Amygdala (tissue), 56 donors: ENCODE results near the gene TTC28.

Experiments used
- DNase-seq, 56 donors: peaks; one replicate each; lab custom pipeline; 2025; lab: John Stamatoyannopoulos, UW

Gene TTC28

DNA sequence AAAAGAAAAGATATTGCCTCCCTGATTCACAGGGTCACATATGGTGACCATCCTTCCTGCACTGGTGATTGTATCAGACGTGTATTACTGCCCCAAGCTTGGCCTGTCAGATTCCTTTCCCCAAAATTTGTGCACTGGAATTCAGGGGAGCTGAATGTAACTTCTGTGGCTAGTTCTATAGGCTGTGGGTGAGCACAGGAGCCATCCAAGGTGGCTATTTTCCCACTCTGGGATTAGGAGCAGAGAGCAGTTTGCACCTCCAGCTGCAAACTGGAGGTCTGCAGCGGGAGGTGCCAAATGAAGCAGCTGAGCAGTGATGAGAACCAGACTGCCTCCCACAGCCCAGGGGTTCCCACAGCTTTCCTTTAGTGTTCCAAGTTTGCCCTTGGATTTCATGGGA, 636.4 kb downstream of the TTC28 start:
- no peak for DNase-seq

DNA sequence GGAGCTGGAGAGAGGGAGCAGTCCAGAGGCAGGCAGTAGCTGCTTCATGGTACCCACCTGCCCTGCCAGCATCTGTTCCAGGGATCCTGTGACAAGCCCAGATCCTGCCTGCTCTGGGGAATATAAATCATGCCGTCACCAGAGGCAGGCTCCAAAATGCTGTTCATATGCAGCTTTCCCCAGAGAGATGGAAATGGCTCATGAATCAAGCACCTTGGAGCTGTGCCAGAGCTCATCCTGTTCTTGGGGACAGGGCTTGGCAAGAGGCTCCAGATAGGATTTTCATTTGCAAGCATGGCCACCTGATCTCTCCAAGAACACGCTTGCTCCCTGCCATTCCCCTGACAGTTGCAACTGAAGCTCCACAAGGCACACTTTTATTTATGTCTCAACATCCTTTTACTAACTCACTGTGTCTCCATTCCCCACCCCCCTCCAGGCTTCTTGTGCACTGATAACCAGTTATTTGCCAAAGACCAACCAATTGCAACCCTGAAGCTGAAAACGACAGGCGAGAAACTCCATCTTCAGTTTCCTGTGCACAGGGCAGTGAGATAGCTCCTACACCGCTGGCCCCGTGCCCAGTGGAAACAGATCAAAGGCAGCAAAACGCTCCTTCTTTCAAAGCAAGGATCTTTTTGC, 644.8 kb downstream of the TTC28 start:
- peak in 34 of 56 donors; percentile 13 to 81 (median 42) for DNase-seq

DNA sequence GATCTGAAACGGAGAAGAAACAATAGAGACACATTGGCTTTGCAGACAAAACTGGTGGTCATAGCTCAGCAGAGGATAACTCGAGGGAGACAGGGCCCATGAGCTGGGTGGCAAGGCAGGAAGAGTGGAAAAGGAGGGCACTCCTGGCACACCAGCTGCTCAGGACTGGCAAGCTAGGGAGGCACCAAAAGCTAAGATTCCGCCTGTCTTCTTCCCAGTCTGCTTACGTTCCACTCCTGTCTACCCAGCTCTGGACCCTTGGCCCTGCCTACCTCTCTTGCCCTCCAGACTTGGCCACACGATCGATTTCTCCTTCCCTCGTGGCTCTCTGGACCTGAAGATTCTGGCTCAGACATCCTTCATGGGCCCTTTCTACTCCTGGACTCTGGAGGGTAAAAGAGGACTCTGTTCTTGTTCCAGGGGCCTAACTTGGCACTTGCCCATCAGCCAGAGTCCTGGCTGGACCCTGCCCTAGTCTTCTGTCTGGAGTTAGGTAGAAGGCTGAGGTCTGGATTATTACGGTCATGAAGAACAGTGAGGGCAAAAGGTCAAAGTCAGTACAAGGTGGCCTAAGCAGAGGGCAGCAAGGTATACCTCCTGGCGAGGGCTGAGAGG, 645.4 kb downstream of the TTC28 start:
- DNase-seq: no peak

DNA sequence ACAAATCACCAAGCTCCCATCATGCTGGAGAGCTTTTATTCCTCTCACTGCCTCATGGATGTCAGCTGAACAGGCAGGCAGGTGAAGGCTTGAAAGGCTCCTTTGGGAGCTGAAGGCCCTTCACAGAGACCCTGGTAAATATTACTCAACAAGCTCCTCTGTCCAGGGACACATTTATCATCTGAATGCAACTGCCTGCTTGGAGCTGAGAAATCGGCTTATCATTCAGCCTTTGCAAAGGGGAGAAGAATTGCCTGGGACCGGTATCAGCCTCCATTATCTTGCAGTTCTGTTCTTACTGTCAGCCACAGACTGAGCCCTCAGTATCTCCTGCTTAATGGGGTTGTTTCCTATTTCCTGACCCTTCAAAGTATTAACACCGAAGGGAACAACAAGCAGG, 646.8 kb downstream of the TTC28 start:
- no peak for DNase-seq

DNA sequence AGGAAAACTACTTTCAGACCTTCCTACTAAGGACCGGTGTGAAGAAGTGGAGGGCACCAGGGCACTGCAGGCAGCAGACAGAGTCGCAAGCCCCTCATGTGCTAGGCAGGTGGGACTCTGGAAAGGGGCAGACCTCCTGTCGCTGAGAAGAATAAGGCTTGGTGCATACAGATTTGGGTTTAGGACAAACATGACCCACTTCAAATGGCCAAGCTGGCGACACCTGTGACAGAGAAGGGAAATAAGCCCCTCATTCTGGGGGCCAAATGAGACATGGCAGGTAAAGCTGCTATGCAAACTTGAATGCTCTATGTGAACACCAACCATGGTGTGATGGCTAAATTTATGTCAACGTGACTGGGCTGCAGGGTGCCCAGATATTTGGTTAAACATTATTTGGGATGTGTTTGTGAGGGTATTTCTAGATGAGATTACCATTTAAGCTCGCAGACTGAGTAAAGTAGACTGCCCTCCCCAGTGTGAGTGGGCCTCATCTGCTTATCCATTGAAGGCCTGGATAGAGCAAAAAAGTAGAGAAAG, 648.2 kb downstream of the TTC28 start:
- no peak for DNase-seq

DNA sequence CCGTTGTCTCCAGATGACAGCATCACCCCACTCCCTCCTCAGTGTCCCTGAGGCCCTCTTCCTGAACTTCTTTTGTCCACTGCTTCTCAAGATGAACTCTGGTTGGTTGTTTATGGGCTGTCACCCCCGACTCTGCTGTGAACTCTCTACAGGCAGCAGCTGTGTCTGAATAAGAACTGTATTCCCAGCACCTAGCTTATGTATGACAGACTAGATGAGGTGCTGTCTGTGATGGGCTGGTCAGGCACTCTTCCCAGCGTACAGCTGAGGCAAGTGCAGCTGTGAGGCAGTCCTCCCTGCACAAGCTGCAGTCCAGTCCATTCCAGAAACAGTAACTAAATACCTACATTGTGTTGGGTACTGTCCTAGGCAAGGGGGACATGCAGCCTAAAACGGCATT, 649.2 kb downstream of the TTC28 start:
- DNase-seq: no peak

DNA sequence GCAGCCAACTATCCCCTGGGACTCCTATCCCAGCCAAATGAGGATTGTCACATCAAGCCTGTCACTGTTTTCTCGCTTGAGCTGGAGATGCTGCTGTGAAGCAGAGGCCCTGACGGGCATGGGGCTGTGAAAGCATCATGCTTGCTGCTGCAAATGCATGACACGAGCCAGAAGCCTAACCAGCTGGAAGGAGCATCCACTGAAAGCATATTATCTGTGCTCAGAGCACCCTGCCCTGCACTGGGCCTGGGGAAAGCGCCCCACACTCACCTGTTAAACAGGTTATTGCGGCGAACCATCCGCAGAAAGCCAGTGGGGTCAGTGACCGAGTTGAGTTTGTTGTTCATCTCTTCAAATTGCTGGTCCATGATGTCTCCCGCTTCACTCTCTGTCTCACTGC, 649.7 kb downstream of the TTC28 start:
- no peak for DNase-seq

DNA sequence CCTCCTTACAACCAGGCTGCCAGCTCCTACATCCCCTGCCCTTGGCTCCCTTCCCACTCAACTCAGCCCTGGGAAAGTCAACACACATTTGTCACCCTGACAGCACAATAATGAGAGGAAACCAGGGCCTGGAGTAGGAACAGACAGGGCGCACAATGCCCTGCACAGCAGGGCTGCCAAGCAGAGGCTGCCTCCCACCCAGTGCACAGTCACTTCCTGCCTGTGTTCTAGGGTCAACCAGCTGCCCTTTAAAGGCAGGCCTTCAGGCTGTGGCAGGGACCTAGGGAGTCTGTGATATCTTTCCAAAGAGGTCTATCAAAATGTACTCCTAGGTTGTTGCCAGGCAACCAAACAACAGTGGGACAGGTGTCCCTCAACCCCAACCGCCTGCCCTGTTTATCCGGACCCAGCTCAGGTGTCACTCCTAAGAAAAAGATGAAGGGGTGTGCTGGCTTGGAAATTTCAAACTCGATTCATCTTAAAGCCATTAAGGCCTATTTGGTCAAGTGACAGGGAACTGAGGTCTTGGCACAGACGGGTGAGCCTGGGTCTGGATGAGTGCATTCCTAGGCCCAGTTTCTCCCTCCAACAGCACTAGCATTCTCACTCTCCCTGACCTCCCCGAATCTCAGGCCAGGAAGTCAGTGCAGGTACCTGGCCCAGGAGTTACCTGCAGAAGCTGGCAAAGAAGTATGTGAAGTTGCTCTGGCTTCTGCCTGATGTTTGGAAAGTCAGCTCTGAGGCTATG, 650.3 kb downstream of the TTC28 start:
- DNase-seq: peak in 1 of 56 donors; percentile 21

DNA sequence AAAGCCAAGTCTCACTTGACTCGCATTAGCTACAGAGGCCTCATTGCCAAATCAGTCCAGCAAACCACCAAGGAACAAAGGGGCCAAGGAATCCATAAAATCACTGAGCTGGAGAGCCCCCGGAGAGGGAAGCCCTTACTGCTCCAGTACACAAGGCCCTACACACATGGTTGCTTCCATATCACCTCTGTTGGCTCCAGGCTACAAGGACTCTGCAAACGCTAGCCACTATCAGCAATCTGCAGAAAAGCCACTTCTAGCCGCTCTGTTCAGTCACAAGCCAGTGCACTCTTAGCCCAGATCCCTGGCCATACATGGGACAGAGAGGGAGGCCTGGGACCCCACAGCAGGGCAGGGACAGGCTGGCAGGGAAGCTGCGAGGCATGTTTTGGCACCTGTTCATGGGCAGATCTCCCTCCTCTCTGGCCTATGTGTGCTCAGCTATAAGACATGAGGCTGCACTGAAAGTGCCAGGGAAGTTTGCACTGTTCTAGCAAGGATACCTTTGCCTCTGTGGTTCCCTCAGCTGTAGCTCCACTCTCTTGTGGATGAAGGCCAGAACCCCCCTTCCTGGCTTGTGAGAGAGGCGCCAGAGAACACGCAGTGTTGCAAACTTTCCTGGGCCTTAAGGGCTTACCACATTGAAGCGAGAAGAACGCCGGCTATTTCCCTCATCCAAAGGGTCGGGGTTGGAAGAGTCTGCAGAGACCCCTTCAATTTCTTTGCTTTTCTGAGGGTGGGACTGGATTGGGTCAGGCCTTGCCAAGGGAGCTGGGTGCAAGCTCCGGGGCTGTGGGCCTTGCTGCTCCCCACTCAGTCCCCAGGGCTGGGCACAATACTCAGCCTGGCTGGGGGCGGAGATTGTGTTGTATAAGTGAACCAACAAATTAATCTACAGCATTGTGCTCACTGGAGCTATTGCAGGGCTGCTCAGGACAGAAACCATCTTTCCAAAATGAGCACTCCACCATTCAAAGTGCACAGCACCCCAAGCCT, 651.9 kb downstream of the TTC28 start:
- DNase-seq: peak in 1 of 56 donors; percentile 18

DNA sequence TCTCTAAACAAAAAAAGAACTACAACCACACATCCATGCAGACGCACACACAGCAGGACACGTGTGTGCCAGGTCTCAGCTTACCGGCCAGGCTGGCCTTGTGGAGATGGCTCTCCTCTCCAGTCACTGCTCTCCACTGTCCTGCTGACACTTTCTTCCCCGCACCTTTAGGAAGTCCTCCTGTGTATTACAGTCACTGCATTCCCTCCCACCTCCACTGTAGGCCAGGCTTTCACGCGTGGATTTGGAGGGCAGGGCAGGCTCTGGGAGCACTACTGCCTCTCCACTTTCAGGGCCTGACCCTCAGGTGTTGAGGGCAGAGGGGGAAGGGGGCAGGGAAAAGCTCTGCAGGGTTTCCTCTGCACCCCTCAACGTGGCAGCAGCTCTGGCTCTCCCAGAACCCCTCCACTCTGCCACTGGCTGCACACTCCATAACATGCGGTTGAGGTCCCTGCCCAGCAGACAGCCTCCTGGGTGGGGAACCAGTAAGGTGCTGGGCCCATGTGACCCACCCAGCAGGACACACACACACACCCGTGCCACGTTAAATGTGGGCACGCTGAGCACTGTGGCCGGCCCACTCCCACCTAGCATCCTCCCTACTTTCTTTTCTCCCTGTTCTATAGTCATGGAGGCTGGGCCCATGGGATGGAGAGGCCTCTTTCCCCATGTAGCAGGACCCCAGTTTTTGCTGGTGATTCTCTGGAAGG, 653.6 kb downstream of the TTC28 start:
- no peak for DNase-seq

DNA sequence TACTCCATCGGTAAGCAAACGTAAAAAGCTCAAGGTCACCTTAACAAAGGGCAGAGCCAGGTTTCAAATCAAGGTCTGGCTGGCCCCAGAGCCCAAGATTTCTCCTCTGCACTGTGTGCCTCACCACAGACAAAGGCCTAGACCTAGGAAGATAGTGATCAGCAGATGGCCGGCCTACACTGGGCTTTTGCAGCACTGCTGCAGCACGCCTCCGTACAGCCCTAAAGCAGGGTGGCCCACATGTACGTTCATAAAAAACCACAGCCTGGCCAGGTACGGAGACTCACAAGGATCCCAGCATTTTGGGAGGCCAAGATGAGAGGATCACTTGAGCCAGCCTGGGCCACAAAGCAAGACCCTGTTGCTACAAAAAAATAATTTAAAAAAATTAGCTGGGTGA, 654.3 kb downstream of the TTC28 start:
- no peak for DNase-seq

DNA sequence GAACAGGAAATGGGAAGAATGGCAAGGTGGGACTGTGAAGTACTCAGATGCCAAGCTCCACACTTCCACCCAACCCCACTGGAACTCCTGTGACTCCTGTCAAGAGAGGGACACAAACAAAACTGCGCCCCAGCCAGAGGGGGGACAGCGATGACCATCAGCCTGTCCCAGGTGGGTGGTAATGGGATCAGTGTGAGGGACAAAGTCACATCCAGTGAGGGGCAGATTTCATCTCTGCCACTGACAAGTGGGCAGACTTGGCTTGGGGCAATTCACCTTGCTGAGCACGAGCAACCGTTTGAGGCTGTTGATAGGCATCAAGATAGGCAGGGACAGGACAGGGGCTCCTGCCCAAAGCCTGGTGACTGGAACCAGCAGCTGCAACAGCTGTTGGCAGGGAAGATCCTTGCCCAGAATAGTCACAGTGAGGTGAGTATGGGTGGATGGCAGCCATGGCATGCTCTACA, 655.2 kb downstream of the TTC28 start:
- DNase-seq: no peak

DNA sequence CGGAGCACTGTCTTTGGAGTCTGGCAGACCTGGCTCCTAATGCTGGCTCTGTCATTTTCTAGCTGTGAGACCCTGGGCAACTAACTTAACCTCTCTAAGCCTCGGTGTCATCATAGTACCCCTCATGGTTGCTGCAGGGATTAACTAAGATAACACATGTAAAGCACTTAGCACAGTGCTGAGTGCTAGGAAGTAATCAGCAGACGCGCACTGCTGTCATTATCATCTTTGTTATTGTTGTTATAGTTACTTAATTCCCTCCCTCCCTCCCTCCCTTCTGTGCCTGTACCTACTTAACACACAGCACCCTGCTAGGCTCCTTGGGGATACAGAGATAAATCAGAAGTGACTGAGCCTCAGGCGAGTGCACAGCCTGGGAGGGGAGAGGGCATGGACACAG, 655.9 kb downstream of the TTC28 start:
- DNase-seq: no peak

DNA sequence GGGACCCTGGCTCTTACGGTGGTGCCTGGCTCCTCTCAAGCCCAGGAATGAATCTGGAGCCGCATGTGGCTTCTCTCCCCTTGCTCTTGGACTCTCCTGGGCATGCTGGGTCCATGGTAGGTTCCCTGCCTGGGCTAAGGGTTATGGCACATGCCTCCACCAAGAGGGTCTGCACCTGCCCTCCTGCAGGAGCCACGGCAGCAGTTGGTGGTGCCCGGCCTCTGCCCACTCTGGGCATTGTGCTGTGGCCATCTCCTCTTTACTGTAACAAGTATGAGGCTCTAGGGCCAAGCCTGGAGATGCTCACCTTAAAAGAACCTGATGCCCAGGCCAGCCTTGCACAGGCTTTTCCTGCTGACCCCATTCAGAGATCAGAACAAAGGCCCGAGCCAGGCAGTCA, 656.6 kb downstream of the TTC28 start:
- DNase-seq: no peak

DNA sequence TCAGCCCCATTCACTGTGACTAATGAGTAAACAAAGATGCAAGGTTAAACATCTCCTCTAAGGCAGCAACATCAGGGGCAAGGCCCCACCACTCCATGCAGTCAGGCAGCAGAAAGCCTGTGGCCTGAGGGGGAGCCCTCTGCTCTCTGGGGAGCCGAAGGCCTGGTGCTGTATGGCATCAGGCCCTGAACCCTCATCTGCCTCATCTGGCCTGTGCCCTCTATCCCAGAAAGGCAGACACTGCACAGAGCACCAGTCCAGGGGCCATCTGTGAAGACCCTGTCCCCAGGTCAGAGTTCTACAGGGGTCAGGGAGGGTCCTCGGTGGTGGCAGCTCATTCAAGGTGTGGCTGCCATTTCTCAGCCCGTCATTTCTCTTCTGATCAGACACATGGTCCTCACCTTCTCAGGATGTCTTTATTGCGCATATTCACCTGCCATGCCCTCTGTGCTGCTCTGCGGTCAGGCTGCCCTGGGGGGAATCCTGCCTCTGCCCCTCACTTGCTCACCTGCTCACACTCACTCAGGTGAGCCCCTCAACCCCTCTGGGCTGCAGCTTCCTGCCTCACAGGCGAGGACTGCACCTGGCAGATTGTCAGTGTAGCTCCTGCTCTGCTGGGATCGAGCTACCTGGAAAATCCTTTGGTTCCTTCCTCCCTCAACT, 657.5 kb downstream of the TTC28 start:
- DNase-seq: no peak

DNA sequence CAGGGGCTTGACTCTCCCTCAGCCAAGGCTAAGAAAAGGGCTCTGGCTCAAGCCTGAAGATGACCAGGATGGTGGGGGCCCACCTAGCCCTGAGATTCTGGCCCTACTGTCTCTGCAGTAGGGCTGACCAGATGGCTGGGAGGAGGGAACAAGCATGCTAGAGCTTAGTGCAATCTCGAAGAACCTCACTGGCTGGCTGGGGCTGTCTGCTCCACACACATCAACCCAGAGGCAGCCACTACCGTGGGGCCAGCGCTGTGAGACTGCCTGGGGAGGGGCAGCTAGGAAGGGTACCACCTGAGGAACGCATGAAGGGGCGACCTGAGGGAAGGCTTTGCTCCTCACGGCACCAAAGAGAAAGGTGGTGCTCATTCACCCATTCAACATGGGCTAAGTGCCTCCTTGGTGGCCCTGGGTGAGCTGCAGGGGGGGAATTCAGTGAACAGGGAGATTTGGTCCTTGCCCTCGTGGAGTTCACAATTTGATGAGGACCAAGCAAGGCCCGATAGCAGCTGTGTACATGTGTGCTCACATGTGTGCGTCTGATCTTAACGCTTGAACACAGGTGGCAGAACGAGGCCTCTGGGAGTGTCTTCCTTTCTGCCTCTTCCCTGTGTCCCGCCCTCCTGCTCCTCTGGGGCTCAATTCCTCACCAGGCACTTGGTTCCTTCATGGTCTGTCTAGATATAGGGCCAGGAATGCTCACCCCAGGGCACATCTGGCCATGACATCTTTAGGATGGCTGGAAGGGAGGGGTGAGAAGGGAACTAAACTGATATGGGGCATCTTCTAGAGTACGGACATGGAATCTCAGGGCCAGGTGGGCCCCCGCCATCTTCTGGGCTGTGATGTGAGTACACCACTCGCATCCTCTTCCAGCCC, 658.3 kb downstream of the TTC28 start:
- DNase-seq: peak in 1 of 56 donors; percentile 16

DNA sequence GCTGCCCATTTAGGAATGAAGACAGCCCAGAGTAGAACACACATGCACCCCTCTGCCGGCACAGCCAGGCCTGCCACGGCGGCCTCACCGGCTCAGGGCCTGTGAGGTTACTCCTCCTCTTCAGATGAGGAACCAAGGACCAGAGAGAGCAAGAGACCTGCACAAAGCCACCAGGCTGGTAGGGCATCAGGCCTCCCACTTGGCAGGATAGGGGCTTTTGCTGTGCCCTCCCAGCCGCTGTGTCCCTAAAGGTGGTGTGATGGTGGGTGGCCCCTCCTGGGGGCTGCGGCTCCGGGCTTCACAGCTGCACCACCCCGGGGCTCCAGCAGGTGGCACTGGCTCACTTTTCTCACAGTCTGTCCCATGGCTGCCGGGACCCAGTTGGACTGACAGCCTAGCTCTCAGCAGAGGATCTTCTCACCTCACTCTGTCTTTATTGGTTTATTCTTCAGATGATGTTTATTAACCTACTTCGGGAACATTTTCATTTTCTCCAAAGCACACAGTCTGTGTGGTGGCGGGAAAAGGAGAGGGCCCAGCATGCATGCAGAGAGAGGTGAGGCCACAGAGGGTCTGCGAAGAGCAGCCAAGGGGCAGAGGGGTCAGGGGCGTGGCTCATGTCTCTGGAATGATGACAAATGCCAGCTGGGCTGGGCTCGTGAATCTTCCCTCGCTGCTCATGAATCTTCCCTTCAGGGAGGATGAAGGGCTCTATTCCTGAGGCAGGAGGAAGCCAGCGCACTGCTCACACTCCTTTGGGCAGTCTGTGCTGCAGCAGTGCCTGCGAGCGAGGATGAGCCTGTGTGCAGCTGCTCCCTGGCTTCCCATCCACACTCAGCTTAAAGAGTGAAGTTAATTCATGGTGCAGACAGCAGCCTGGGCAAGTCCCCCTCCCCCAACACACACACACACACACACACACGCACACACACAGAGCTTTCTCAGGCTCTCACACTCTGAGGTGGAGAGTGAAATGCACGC, 659.5 kb downstream of the TTC28 start:
- DNase-seq: peak in 48 of 56 donors; percentile 4 to 79 (median 50)
